ENCODE data around the gene ZCCHC9. TPM values are rescaled to one million over a fixed set of nuclear protein-coding genes. Genes with fewer than 3 reads are reported as not detected.

Gene ZCCHC9
- total and polyA plus RNA-seq, 2 of the 4 experiments (the other 2 are of a cell fraction) = 20.4 to 24.6 TPM

- TF ChIP-seq, protein P1, sequence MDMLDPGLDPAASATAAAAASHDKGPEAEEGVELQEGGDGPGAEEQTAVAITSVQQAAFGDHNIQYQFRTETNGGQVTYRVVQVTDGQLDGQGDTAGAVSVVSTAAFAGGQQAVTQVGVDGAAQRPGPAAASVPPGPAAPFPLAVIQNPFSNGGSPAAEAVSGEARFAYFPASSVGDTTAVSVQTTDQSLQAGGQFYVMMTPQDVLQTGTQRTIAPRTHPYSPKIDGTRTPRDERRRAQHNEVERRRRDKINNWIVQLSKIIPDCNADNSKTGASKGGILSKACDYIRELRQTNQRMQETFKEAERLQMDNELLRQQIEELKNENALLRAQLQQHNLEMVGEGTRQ (IDR thresholded peaks at IDR 0.05; ENCODE audit: low read depth, low read length) = no peak
- TF ChIP-seq RCOR1 (IDR thresholded peaks at IDR 0.05; ENCODE audit: insufficient replicate concordance, low read length) = no peak
- no peak for TF ChIP-seq RAD21 (IDR thresholded peaks at IDR 0.05; ENCODE audit: low read length)
- TF ChIP-seq BHLHE40 (IDR thresholded peaks at IDR 0.05; ENCODE audit: low read depth, low read length) = no peak
- no peak for TF ChIP-seq SMC3 (IDR thresholded peaks at IDR 0.05; ENCODE audit: low read depth, low read length)
- TF ChIP-seq RFX5 (IDR thresholded peaks at IDR 0.05; ENCODE audit: low read depth, low read length) = no peak
- TF ChIP-seq CHD1 (IDR thresholded peaks at IDR 0.05; ENCODE audit: low read depth, low read length) = no peak
- no peak for TF ChIP-seq ELK1 (IDR thresholded peaks at IDR 0.05; ENCODE audit: borderline replicate concordance, low read depth, low read length)
- TF ChIP-seq POLR2A (IDR thresholded peaks at IDR 0.05; ENCODE audit: low read depth, low read length) = no peak
- no peak for TF ChIP-seq NFE2L2 (IDR thresholded peaks at IDR 0.05; ENCODE audit: low read depth, low read length)
- no peak overlapping the region for H4K8ac ChIP-seq (ENCODE audit: low read depth in 2 of 2, low read length in 2 of 2)
These were observed 11.9 kb downstream of the ZCCHC9 start for GRCh38 chr5:81313278-81313677.

More at GRCh38 chr5:81313278-81313677, 11.9 kb downstream of the ZCCHC9 start:
- H3K27ac ChIP-seq (ENCODE audit: insufficient read depth, low read length) = no peak overlapping the region
- H2AK5ac ChIP-seq (ENCODE audit: low read depth, low read length) = no peak overlapping the region
- H4K5ac ChIP-seq (ENCODE audit: low read depth, low read length) = no peak overlapping the region
- H3K9me1 ChIP-seq (ENCODE audit: insufficient read depth, low read length) = no peaks in the 10 kb centered on the region
- H4K20me1 ChIP-seq (ENCODE audit: insufficient read depth, low read length) = no peaks in the 10 kb centered on the region
- H3K18ac ChIP-seq (ENCODE audit: low read depth, low read length) = no peak overlapping the region
- H3K79me1 ChIP-seq (ENCODE audit: low read depth in 1 of 2, low read length in 2 of 2) = peaks cover 7 to 8% of the 10 kb centered on the region in 2 experiments; a peak in 2 of 4 replicates
- ATAC-seq (ENCODE audit: low read depth) (no peak), DNase-seq (no peak)
- intact Hi-C loops (cut with micrococcal nuclease) = no loop called here
- no peak overlapping the region for H3K4me2 ChIP-seq (ENCODE audit: low read depth, low read length)
- H3K56ac ChIP-seq (ENCODE audit: extremely low read depth, insufficient read depth, low read length) = no peak overlapping the region
- H3K27me3 ChIP-seq (ENCODE audit: control insufficient read depth, insufficient read depth, low read length) = no peaks in the 10 kb centered on the region
- H3K4me1 ChIP-seq (ENCODE audit: control insufficient read depth, insufficient read depth, low read length) = peaks cover 6% of the 10 kb centered on the region; the same call in 1 of the 2 replicates
- H2BK20ac ChIP-seq (ENCODE audit: low read depth, low read length) = no peak overlapping the region
- no peak overlapping the region for H3K23ac ChIP-seq (ENCODE audit: low read depth, low read length)
- H3K4me3 ChIP-seq (ENCODE audit: insufficient read depth, low read depth, low read length) = no peak overlapping the region
- no peak overlapping the region for H4K91ac ChIP-seq (ENCODE audit: insufficient read depth, low read depth, low read length)
- ChIA-PET CTCF (no interaction called here), POLR2A (ENCODE audit: unreplicated experiment) (no interaction called here)
- no peak overlapping the region for H3K4ac ChIP-seq (ENCODE audit: low read depth, low read length)
- BruUV-seq (replicated peaks) = no TSS peak
- no peak overlapping the region for H3K14ac ChIP-seq (replicated peaks; ENCODE audit: low read depth, low read length)
- H2BK5ac ChIP-seq (ENCODE audit: low read depth, low read length, poor library complexity, severe bottlenecking) = peak overlapping the region; percentile 0
- H2AK9ac ChIP-seq (replicated peaks; ENCODE audit: low read depth, low read length, poor library complexity) = no peak overlapping the region
- in situ Hi-C loops (cut with MboI; ENCODE audit: low sequenced_read_pairs) = no loop called here
- H3K9me3 ChIP-seq (ENCODE audit: control insufficient read depth, insufficient read depth, low read length) = no peaks in the 10 kb centered on the region
- H3K9ac ChIP-seq (ENCODE audit: low read depth, low read length) = no peak overlapping the region
- H2BK15ac ChIP-seq (ENCODE audit: low read depth, low read length) = no peak overlapping the region
- dilution Hi-C loops (cut with HindIII; ENCODE audit: low sequenced_read_pairs, unreplicated experiment) = no loop called here
- H3K36me3 ChIP-seq (ENCODE audit: control insufficient read depth, insufficient read depth, low read length) = peaks cover 19% of the 10 kb centered on the region
- no peak overlapping the region for H2AFZ ChIP-seq (replicated peaks; ENCODE audit: low read length, poor library complexity)
- H2BK120ac ChIP-seq (ENCODE audit: low read depth, low read length) = no peak overlapping the region

Measured in IMR-90 (cell line).